HCT116 (cell line): ENCODE results near the gene ZNF808. TPM values are rescaled to one million over a fixed set of nuclear protein-coding genes. Genes with fewer than 3 reads are reported as not detected.

Source experiments
- ATAC-seq: fragments of 200-7000 bp; cut with Tn5 transposase; 2 replicates; pipeline ENCODE4 v1.9.1; 2020; ENCODE audit warnings: mild to moderate bottlenecking, moderate library complexity
- BruUV-seq: library from RNA; stranded (reverse); fragments of 400-500 nt; replicated peaks from 2 replicates; lab custom pipeline; 2021; lab: Mats Ljungman, UMichigan
- CTCF ChIA-PET: fragments of 300-600 bp; sonication (Branson Sonifier 250); formaldehyde crosslinking; loops from one replicate; lab custom pipeline; 2021; ENCODE audit warnings: antibody characterized with exemption; lab: Charles Lee
- POLR2A ChIA-PET: fragments of 300-600, 350-600 bp; sonication (Branson Sonifier 250); formaldehyde crosslinking; loops from one replicate; lab custom pipeline; 2021; ENCODE audit warnings: antibody characterized with exemption; lab: Charles Lee
- RAD21 ChIA-PET, 2 experiments: fragments of 300-600 bp; sonication (Branson Sonifier 250); formaldehyde crosslinking; loops; one replicate each; lab custom pipeline; 2023; ENCODE audit warnings: low total read pairs in 2 of 2; ENCODE audit not compliant: uncharacterized antibody in 2 of 2, unreplicated experiment in 2 of 2, low non-redundant PET in 1 of 2; lab: Charles Lee
- DNase-seq: peaks from one replicate; pipeline ENCODE4 v3.0.0-alpha.2; 2010; ENCODE audit warnings: low read depth, low spot score
- H2AFZ ChIP-seq: fragments of 200-600 bp; shearing (Covaris generic), sonication (generic); 2 replicates; pipeline ENCODE4 v1.6.1; 2017; ENCODE audit warnings: low read depth, mixed run types, mixed read lengths, antibody characterized with exemption, low read length; ENCODE audit not compliant: poor library complexity, severe bottlenecking
- H3K27ac ChIP-seq: 2 replicates; pipeline ENCODE4 v1.5.1; 2012; ENCODE audit warnings: low read depth, low read length
- H3K27me3 ChIP-seq: fragments of 200-600 bp; sonication (generic); 2 replicates; pipeline ENCODE4 v1.6.1; 2016; ENCODE audit warnings: mixed run types, low read length, mixed read lengths; ENCODE audit not compliant: insufficient read depth
- H3K36me3 ChIP-seq, 2 experiments: fragments of 200-500 bp in 1 of 2; fragments of 200-600 bp in 1 of 2; sonication (Bioruptor generic) in 1 of 2; sonication (generic) in 1 of 2; 2 replicates each; pipeline versions ENCODE4 v1.5.1 to v1.6.1; 2014 to 2016; ENCODE audit warnings: low read length in 2 of 2, inconsistent platforms in 1 of 2, mixed read lengths in 1 of 2, mixed run types in 1 of 2; ENCODE audit not compliant: insufficient read depth in 2 of 2, control insufficient read depth in 1 of 2
- H3K4me1 ChIP-seq, 2 experiments: fragments of 200-600 bp in 1 of 2; sonication (generic) in 1 of 2; 2 replicates each; pipeline versions ENCODE4 v1.5.1 to v1.6.1; 2012 to 2017; ENCODE audit warnings: low read length in 2 of 2, inconsistent platforms in 1 of 2, mild to moderate bottlenecking in 1 of 2, mixed read lengths in 1 of 2, mixed run types in 1 of 2, moderate library complexity in 1 of 2; ENCODE audit not compliant: insufficient read depth in 2 of 2, control insufficient read depth in 1 of 2
- H3K4me2 ChIP-seq: fragments of 200-600 bp; sonication (generic); 2 replicates; pipeline ENCODE4 v1.6.1; 2017; ENCODE audit warnings: mixed run types, low read length, mixed read lengths
- H3K4me3 ChIP-seq, 2 experiments: fragments of 200-600 bp in 1 of 2; sonication (generic) in 1 of 2; replicated peaks in 1 of 2; 2 replicates each; pipeline ENCODE4 v1.5.1; 2011 to 2016; ENCODE audit warnings: low read length in 2 of 2, control low read depth in 1 of 2, low read depth in 1 of 2, mild to moderate bottlenecking in 1 of 2, mixed read lengths in 1 of 2, mixed run types in 1 of 2
- H3K79me2 ChIP-seq: fragments of 200-600 bp; sonication (generic); 2 replicates; pipeline ENCODE4 v1.6.1; 2017; ENCODE audit warnings: mild to moderate bottlenecking, mixed run types, low read length, moderate library complexity, mixed read lengths; ENCODE audit not compliant: insufficient read depth
- H3K9ac ChIP-seq: fragments of 200-600 bp; sonication (generic); 2 replicates; pipeline ENCODE4 v1.6.1; 2016; ENCODE audit warnings: low read length, mixed read lengths
- H3K9me2 ChIP-seq: fragments of 200-600 bp; sonication (generic), shearing (Covaris generic); 2 replicates; pipeline ENCODE4 v1.6.1; 2017; ENCODE audit warnings: mixed run types, mild to moderate bottlenecking, moderate library complexity; ENCODE audit not compliant: insufficient read depth
- H3K9me3 ChIP-seq, 2 experiments: fragments of 200-500 bp in 1 of 2; fragments of 200-600 bp in 1 of 2; sonication (Bioruptor generic) in 1 of 2; sonication (generic) in 1 of 2; 2 replicates each; pipeline ENCODE4 v1.6.1; 2014 to 2017; ENCODE audit warnings: low read length in 2 of 2, mixed read lengths in 2 of 2, inconsistent platforms in 1 of 2, low read depth in 1 of 2, mild to moderate bottlenecking in 1 of 2, mixed run types in 1 of 2, moderate library complexity in 1 of 2; ENCODE audit not compliant: control insufficient read depth in 1 of 2, insufficient read depth in 1 of 2
- H4K20me1 ChIP-seq: fragments of 200-600 bp; sonication (generic), shearing (Covaris generic); 2 replicates; pipeline ENCODE4 v1.6.1; 2017; ENCODE audit warnings: mixed run types, mild to moderate bottlenecking, moderate library complexity; ENCODE audit not compliant: insufficient read depth
- EGR1 ChIP-seq: IDR thresholded peaks from 2 replicates; pipeline ENCODE4 v1.6.1; 2012; ENCODE audit warnings: low read depth
- ELF1 ChIP-seq: IDR thresholded peaks from 2 replicates; pipeline ENCODE4 v1.6.1; 2012; ENCODE audit warnings: low read depth, borderline replicate concordance
- EZH2 ChIP-seq: fragments of 200-600 bp; sonication (generic); IDR thresholded peaks from 2 replicates; pipeline ENCODE4 v1.6.1; 2017; ENCODE audit warnings: antibody characterized with exemption, mixed run types
- MAX ChIP-seq: IDR thresholded peaks from 2 replicates; pipeline ENCODE4 v1.6.1; 2012
- POLR2A ChIP-seq: IDR thresholded peaks from 2 replicates; pipeline ENCODE4 v1.7.0; 2011; ENCODE audit warnings: borderline replicate concordance; ENCODE audit not compliant: insufficient read depth, insufficient read length; ENCODE audit errors: extremely low read depth
- POLR2AphosphoS5 ChIP-seq: IDR thresholded peaks from 2 replicates; pipeline ENCODE4 v1.6.1; 2011; ENCODE audit warnings: mild to moderate bottlenecking, low read depth, low read length, moderate library complexity
- RAD21 ChIP-seq: IDR thresholded peaks from 2 replicates; pipeline ENCODE4 v1.6.1; 2012; ENCODE audit warnings: low read depth, mild to moderate bottlenecking
- SP1 ChIP-seq: IDR thresholded peaks from 2 replicates; pipeline ENCODE4 v1.6.1; 2012; ENCODE audit warnings: low read depth
- SRF ChIP-seq: IDR thresholded peaks from 2 replicates; pipeline ENCODE4 v1.6.1; 2012; ENCODE audit warnings: low read depth
- TCF7L2 ChIP-seq: IDR thresholded peaks from 2 replicates; pipeline ENCODE4 v1.7.0; 2011; ENCODE audit warnings: borderline replicate concordance, inconsistent platforms; ENCODE audit not compliant: insufficient read depth, insufficient read length; ENCODE audit errors: extremely low read depth
- YY1 ChIP-seq: IDR thresholded peaks from 2 replicates; pipeline ENCODE4 v1.6.1; 2011; ENCODE audit warnings: low read length, low read depth, moderate library complexity, mild to moderate bottlenecking; ENCODE audit not compliant: insufficient replicate concordance; ENCODE audit errors: extremely low read depth
- ZNF274 ChIP-seq: fragments of 200-500 bp; sonication (Bioruptor generic); IDR thresholded peaks from 2 replicates; pipeline ENCODE4 v1.6.1; 2014; ENCODE audit warnings: mild to moderate bottlenecking, low read depth, low read length, inconsistent platforms
- intact Hi-C: fragments of 100-400 bp; cut with micrococcal nuclease; formaldehyde crosslinking; loops from 2 replicates; pipeline ENCODE4 v1.10.0; 2022
- total RNA-seq: library from RNA; stranded (reverse); gene quantifications from one replicate; pipeline ENCODE4 v1.2.1, GENCODE V29; 2021; ENCODE audit not compliant: unreplicated experiment
- TF ChIP-seq, protein P1 (sequence below), 3 experiments: fragments of 200-600 bp in 1 of 3; sonication (generic) in 1 of 3; IDR thresholded peaks in 2 of 3; conservative IDR thresholded peaks in 1 of 3; 2 replicates each; pipeline ENCODE4 v1.5.1; 2012 to 2017; ENCODE audit warnings: low read depth in 2 of 3, low read length in 2 of 3, antibody characterized with exemption in 1 of 3, borderline replicate concordance in 1 of 3, control low read depth in 1 of 3, mild to moderate bottlenecking in 1 of 3, mixed read lengths in 1 of 3, mixed run types in 1 of 3, moderate library complexity in 1 of 3; ENCODE audit not compliant: insufficient read depth in 1 of 3
- TF ChIP-seq, protein P2 (sequence below): IDR thresholded peaks from 2 replicates; pipeline ENCODE4 v1.6.1; 2012; ENCODE audit warnings: low read depth

Gene ZNF808
- total RNA-seq, 1 experiment from 2014 or later, result 15.4 TPM

- RAD21 ChIA-PET, result no interaction called here
These were observed 34.4 kb upstream of the ZNF808 start for GRCh38 chr19:52492994-52493470.

More at GRCh38 chr19:52492994-52493470, 34.4 kb upstream of the ZNF808 start:
- Histone ChIP-seq H3K36me3 (no peaks in the 10 kb centered on the region), H3K4me1 (no peaks in the 10 kb centered on the region), H3K9me2 (no peaks in the 10 kb centered on the region), H3K79me2 (no peaks in the 10 kb centered on the region)
- intact Hi-C loops, result no loop called here
- TF ChIP-seq TCF7L2 (no peak), POLR2AphosphoS5 (no peak), ZNF274 (no peak), SP1 (no peak), ELF1 (no peak), SRF (no peak), POLR2A (no peak), EZH2 (no peak), YY1 (no peak), RAD21 (no peak), MAX (no peak), EGR1 (no peak)
- TF ChIP-seq, protein P1, sequence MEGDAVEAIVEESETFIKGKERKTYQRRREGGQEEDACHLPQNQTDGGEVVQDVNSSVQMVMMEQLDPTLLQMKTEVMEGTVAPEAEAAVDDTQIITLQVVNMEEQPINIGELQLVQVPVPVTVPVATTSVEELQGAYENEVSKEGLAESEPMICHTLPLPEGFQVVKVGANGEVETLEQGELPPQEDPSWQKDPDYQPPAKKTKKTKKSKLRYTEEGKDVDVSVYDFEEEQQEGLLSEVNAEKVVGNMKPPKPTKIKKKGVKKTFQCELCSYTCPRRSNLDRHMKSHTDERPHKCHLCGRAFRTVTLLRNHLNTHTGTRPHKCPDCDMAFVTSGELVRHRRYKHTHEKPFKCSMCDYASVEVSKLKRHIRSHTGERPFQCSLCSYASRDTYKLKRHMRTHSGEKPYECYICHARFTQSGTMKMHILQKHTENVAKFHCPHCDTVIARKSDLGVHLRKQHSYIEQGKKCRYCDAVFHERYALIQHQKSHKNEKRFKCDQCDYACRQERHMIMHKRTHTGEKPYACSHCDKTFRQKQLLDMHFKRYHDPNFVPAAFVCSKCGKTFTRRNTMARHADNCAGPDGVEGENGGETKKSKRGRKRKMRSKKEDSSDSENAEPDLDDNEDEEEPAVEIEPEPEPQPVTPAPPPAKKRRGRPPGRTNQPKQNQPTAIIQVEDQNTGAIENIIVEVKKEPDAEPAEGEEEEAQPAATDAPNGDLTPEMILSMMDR (IDR thresholded peaks at IDR 0.05 in 2 of 3, conservative IDR thresholded peaks at IDR 0.05 in 1 of 3; ENCODE audit: borderline replicate concordance in 1 of 3, insufficient read depth in 1 of 3, low read depth in 2 of 3, low read length in 2 of 3), result no peak
- TF ChIP-seq, protein P2, sequence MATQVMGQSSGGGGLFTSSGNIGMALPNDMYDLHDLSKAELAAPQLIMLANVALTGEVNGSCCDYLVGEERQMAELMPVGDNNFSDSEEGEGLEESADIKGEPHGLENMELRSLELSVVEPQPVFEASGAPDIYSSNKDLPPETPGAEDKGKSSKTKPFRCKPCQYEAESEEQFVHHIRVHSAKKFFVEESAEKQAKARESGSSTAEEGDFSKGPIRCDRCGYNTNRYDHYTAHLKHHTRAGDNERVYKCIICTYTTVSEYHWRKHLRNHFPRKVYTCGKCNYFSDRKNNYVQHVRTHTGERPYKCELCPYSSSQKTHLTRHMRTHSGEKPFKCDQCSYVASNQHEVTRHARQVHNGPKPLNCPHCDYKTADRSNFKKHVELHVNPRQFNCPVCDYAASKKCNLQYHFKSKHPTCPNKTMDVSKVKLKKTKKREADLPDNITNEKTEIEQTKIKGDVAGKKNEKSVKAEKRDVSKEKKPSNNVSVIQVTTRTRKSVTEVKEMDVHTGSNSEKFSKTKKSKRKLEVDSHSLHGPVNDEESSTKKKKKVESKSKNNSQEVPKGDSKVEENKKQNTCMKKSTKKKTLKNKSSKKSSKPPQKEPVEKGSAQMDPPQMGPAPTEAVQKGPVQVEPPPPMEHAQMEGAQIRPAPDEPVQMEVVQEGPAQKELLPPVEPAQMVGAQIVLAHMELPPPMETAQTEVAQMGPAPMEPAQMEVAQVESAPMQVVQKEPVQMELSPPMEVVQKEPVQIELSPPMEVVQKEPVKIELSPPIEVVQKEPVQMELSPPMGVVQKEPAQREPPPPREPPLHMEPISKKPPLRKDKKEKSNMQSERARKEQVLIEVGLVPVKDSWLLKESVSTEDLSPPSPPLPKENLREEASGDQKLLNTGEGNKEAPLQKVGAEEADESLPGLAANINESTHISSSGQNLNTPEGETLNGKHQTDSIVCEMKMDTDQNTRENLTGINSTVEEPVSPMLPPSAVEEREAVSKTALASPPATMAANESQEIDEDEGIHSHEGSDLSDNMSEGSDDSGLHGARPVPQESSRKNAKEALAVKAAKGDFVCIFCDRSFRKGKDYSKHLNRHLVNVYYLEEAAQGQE, result no peak
- TF ChIP-seq, all 23 proteins: peak for 0
- H3K4me3 ChIP-seq, result no peak overlapping the region
- BruUV-seq, result no TSS peak
- DNase-seq, result no peak
- H3K27me3 ChIP-seq, result no peaks in the 10 kb centered on the region
- no peak overlapping the region for H3K4me2 ChIP-seq
- CTCF ChIA-PET, result no interaction called here
- H2AFZ ChIP-seq, result no peak overlapping the region
- ATAC-seq, result no peak
- H3K9me3 ChIP-seq, result no peaks in the 10 kb centered on the region; a peak in 1 of 4 replicates
- POLR2A ChIA-PET, result no interaction called here
- H3K27ac ChIP-seq, result no peak overlapping the region
- H3K9ac ChIP-seq, result no peak overlapping the region
- H4K20me1 ChIP-seq, result no peaks in the 10 kb centered on the region
